ENCODE data around the gene ADAMTS13. TPM values are rescaled to one million over a fixed set of nuclear protein-coding genes. Genes with fewer than 3 reads are reported as not detected.

Gene ADAMTS13
- total RNA-seq, 1 donor from 2014 or later: 12.9 TPM

GRCh38 chr9:133499892-133500270 lies 77.7 kb downstream of the ADAMTS13 start:
- Mint-ChIP-seq H3K27ac (no peak overlapping the region), H3K4me1 (ENCODE audit: unreplicated experiment) (no peaks in the 10 kb centered on the region), H3K36me3 (no peaks in the 10 kb centered on the region), H3K9me3 (peaks cover 18% of the 10 kb centered on the region), H3K27me3 (peaks cover 9% of the 10 kb centered on the region), H3K4me3 (no peak overlapping the region)
- DNase-seq (ENCODE audit: extremely low spot score, unreplicated experiment): no peak
- no peak for TF ChIP-seq CTCF (conservative IDR thresholded peaks at IDR 0.05)

DNA sequence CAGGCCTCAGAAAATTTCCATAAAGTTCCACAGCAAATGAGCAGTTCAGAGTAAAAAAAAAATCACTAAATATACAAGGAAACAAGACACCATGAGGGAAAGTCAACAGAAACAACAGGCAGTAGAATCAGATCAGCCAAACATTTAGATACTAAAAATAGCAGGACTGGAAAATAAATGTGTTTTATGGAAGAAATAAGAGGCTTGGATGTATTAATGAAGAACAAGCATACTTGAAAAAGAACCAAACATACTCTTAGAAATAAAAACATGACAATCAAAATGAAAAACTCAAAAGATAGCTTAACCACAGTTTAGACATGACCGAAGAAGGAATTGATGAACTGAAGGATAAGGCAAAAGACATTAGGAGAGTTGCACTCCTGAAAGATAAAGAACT lies 79.9 kb downstream of the ADAMTS13 start:
- TF ChIP-seq CTCF (conservative IDR thresholded peaks at IDR 0.05): no peak
- Mint-ChIP-seq H3K27ac (no peak overlapping the region), H3K36me3 (no peaks in the 10 kb centered on the region), H3K4me3 (no peak overlapping the region), H3K4me1 (ENCODE audit: unreplicated experiment) (no peaks in the 10 kb centered on the region), H3K27me3 (peaks cover 9% of the 10 kb centered on the region), H3K9me3 (peaks cover 18% of the 10 kb centered on the region)
- no peak for DNase-seq (ENCODE audit: extremely low spot score, unreplicated experiment)

DNA sequence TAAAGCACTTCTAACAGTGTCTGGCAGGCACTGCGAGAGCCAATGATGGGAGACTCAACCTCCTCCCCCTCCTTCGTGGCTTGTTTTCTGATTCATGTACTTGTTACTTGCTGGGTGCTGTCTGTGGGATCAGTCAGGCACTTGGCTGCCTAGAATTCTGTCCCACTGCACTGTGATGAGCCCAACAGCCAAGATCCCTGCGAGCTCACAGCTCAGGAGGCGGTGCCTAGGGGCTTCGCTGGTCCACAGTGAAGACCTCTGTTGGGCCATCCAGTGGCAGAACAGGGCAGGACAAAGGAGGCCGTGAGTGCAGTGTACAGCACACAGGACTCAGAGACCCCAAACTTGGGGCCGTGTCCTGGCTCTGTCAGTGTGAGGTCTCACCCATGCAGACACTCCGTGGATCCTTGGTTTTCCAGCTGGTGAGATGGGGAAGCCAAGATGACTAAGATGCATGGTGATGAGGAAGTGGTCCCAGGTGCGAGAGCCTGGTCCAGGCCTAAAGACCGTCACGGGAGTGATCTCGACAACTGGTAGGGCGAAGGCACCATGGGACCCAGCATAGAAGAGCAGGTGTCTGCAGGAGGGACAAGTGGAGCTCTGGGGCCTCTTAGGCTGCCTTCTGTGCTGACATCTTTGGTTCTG lies 83.1 kb downstream of the ADAMTS13 start:
- Mint-ChIP-seq H3K4me3 (no peak overlapping the region), H3K27ac (no peak overlapping the region), H3K9me3 (peaks cover 18% of the 10 kb centered on the region), H3K36me3 (no peaks in the 10 kb centered on the region), H3K4me1 (ENCODE audit: unreplicated experiment) (peaks cover 9% of the 10 kb centered on the region), H3K27me3 (peaks cover 11% of the 10 kb centered on the region)
- TF ChIP-seq CTCF (conservative IDR thresholded peaks at IDR 0.05): no peak
- DNase-seq (ENCODE audit: extremely low spot score, unreplicated experiment): no peak

- Mint-ChIP-seq H3K36me3 (no peaks in the 10 kb centered on the region), H3K27ac (no peak overlapping the region), H3K27me3 (peaks cover 11% of the 10 kb centered on the region), H3K4me1 (ENCODE audit: unreplicated experiment) (peaks cover 9% of the 10 kb centered on the region), H3K9me3 (peaks cover 17% of the 10 kb centered on the region), H3K4me3 (no peak overlapping the region)
- DNase-seq (ENCODE audit: extremely low spot score, unreplicated experiment): no peak
- no peak for TF ChIP-seq CTCF (conservative IDR thresholded peaks at IDR 0.05)
These were observed 83.9 kb downstream of the ADAMTS13 start for GRCh38 chr9:133505901-133506652.

DNA sequence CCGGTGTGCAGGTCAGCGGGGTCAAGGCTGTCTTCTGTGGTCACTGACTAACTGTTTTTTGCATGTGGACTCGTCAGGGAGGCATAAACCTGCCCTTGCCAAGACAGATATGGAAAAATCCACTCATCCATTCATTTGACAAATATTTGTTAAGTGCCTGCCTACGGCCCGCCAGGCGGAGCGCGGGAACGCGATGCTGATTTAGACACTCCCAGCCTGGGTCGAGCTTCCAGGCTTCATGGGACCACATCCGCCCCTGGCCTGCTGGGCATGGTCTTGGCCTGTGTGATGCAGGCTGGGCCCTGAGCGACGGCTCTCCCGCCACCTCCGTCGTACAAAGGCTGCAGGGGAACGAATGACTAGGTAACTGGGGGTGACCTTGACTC lies 84.5 kb downstream of the ADAMTS13 start:
- H3K27me3 Mint-ChIP-seq: peaks cover 11% of the 10 kb centered on the region
- no peak overlapping the region for H3K27ac Mint-ChIP-seq
- H3K9me3 Mint-ChIP-seq: peaks cover 11% of the 10 kb centered on the region
- no peak for TF ChIP-seq CTCF (conservative IDR thresholded peaks at IDR 0.05)
- H3K36me3 Mint-ChIP-seq: no peaks in the 10 kb centered on the region
- no peak for DNase-seq (ENCODE audit: extremely low spot score, unreplicated experiment)
- H3K4me1 Mint-ChIP-seq (ENCODE audit: unreplicated experiment): peaks cover 9% of the 10 kb centered on the region
- no peak overlapping the region for H3K4me3 Mint-ChIP-seq

Measured in type B pancreatic cell (in vitro differentiated cells).